ENCODE results near the gene TTC16. TPM values are rescaled to one million over a fixed set of nuclear protein-coding genes. Genes with fewer than 3 reads are reported as not detected.
"Not testable (repeated sequence)": the region's sequence is repeated elsewhere in the genome, so short reads cannot be mapped to it uniquely, and the experiment has no call there.

TTC16 gene
- total RNA-seq, 4 donors from 2014 or later, result 0.28 TPM; not detected in 3

- DNase-seq (ENCODE audit: low spot score) (no peak), ATAC-seq (ENCODE audit: low FRiP score) (peak; percentile 4)
- TF ChIP-seq CTCF (IDR thresholded peaks at IDR 0.05), result no peak
Measured at GRCh38 chr9:127779136-127779981, 63.5 kb downstream of the TTC16 start.

DNA sequence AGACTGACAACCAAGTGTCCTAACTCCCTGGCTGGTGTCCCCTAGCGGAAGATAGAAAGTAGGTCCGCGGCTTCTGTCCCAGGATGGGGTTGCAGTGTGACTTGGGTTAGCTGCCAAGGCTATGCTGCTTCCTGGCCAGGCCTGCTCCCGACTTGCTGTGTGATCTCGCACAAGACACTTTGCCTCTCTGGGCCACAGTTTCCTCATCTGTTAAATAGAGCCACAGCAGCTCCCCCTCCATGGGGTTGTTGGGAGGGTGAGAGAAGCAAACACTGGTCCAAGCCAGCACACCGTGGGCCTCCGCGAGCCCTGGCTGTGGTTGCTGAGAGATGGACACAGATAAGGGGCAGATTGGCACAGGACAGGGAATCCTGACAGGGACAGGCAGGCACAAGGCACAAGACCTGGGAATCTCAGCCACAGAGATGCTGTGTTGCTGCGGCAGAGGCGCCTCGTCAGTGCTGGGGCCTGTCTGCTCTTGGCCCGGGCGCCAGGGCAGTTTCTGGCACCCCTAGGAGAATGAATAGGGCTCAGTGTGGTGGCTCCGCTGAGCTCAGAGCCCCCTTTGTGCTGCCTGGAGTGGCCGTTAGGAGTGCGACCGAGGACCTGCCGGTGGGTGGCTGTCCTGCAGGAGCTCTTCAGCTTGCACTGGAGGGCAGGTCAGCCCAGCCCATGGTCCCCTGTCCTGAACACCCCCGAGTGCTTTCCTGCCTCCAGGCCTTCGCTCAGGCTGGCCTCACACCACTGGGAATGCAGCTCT, 64.4 kb downstream of the TTC16 start:
- TF ChIP-seq CTCF (IDR thresholded peaks at IDR 0.05), result no peak
- no peak for ATAC-seq (ENCODE audit: low FRiP score)
- no peak for DNase-seq (ENCODE audit: low spot score)

GRCh38 chr9:127780909-127781308, 65.0 kb downstream of the TTC16 start:
- ATAC-seq (ENCODE audit: low FRiP score); DNase-seq (ENCODE audit: low spot score): not testable (repeated sequence)

Other genes with a start within 250 kb of the TTC16 start
- gene STXBP1, start 103.8 kb upstream of the TTC16 start, total RNA-seq, result 10 to 100 TPM; 47.0 to 81.0 (median 66.4) TPM
- gene CFAP157, start 9.1 kb upstream of the TTC16 start, total RNA-seq, result 1 to 10 TPM in 1 of 4 donors, under 1 TPM in 1, not detected in 2; 0.24 to 1.0 TPM
- gene PTRH1, start 416 bp upstream of the TTC16 start, total RNA-seq, result 10 to 100 TPM; 13.4 to 33.5 (median 23.6) TPM
- gene TOR2A, start 19.2 kb downstream of the TTC16 start, total RNA-seq, result 10 to 100 TPM in 2 of 4 donors, 1 to 10 TPM in 2; 6.2 to 15.8 (median 11.0) TPM
- gene SH2D3C, start 62.6 kb downstream of the TTC16 start, total RNA-seq, result 10 to 100 TPM in 3 of 4 donors, 1 to 10 TPM in 1; 7.1 to 33.6 (median 17.2) TPM
- 100 to 1,000 TPM in 1 of 4 donors, 10 to 100 TPM in 3; 69.8 to 117 (median 85.8) TPM for gene CDK9, start 70.0 kb downstream of the TTC16 start, total RNA-seq
- gene FPGS, start 86.8 kb downstream of the TTC16 start, total RNA-seq, result 100 to 1,000 TPM in 2 of 4 donors, 10 to 100 TPM in 2; 87.1 to 167 (median 99.5) TPM
- 100 to 1,000 TPM in 2 of 4 donors, 10 to 100 TPM in 2; 34.3 to 200 (median 120) TPM for gene ENG, start 138.6 kb downstream of the TTC16 start, total RNA-seq
- 10 to 100 TPM; 28.5 to 93.4 (median 54.1) TPM for gene AK1, start 161.6 kb downstream of the TTC16 start, total RNA-seq
- gene ST6GALNAC6, start 183.5 kb downstream of the TTC16 start, total RNA-seq, result 100 to 1,000 TPM; 138 to 213 (median 155) TPM
- gene ST6GALNAC4, start 201.0 kb downstream of the TTC16 start, total RNA-seq, result 10 to 100 TPM; 26.6 to 78.5 (median 45.0) TPM
- gene PIP5KL1, start 214.7 kb downstream of the TTC16 start, total RNA-seq, result 1 to 10 TPM in 3 of 4 donors, under 1 TPM in 1; 0.82 to 3.0 (median 1.3) TPM
- 10 to 100 TPM in 3 of 4 donors, 1 to 10 TPM in 1; 8.8 to 18.0 (median 13.5) TPM for gene DPM2, start 221.8 kb downstream of the TTC16 start, total RNA-seq

Measured in omental fat pad (tissue), 4 donors.